GM18520 (cell line): Measurements from ENCODE around the gene TEF.
"Not testable (repeated sequence)": the region's sequence is repeated elsewhere in the genome, so short reads cannot be mapped to it uniquely, and the experiment has no call there.

ENCODE experiments used
- ATAC-seq: cut with Tn5 transposase; IDR thresholded peaks from one replicate; pipeline ENCODE4 v1.9.1; 2021; ENCODE audit not compliant: unreplicated experiment

Gene TEF

DNA sequence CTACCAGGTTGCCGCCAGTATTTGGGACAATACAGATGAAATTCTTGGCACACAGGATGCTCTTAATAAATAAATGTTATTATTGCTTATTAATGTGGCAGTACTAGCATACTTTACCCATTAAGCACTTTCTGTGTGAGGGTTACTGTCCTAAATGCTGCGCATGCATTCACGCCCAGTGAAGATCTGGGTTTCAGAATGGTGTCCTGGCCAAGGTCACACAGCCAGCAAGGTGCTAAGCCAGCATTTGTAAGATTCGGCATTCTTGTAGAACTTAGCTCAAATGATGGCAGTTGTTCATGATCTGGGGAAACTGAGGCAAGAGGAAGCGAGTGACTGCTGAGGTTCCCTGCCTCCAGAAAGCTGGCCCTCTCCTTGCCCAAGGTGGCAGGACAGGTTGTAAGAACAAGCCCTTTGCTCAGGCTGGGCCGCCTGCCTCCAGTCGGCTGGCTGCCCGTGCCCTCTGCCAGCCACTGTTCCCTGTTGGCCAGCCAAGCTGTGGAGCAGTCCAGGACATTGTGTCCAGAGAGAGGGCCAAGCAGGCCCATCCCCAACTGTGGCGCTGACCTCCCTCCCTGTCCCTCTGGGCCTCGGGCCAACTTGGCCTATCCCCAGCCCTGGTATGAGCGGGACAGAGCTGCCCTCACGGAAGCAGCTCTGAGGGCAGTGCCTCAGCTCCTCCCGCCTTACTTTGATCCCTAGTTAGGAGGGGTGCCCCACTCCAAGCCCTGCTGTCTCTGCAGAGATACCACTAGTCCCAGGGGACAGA is 36.1 kb downstream of the TEF start:
- ATAC-seq, result no peak

DNA sequence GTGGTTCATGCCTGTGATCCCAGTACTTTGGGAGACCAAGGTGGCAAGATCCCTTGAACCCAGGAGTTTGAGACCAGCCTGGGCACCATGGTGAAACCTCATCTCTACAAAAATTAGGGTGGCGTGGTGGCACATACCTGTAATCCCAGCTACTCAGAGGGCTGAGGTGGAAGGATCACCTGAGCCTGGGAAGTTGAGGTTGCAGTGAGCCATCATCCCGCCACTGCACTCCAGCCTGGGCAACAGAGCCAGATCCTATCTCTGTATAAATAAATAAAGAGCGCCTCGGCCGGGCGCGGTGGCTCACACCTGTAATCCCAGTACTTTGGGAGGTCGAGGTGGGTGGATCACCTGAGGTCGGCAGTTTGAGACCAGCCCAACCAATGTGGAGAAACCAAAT is 37.0 kb downstream of the TEF start:
- ATAC-seq, result no peak

DNA sequence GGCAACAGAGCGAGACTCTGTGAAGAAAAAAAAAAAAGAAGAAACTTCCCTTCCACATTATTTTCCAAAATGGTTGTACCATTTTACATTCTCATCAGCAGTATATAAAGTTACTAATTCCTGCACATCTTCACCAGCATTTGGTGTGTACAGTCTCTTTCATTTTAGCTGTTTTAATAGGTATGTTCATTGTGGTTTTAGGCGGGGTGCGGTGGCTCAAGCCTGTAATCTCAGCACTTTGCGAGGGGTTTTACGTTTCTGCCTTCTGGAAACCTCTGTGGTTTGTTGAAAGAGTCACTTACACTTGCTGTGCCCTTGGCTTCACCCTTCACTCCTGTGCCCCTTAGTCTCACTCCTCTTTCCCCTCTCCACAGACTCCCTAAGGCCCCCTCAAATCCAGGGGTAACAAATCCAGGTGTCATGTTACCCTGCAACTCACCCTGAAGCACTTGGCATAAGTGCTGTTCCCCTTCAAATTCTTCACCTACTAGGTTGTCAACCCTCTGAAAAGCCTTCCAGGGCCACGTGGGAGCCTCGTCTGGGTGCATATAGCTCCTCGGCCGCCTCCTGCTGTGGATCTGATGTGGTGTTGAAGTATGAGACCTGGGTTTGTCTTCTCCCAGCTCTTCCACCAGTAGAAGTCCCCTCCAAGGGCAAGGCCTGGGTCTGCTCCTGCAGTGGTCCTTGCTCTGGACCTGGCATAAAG is 44.1 kb downstream of the TEF start:
- no peak for ATAC-seq

DNA sequence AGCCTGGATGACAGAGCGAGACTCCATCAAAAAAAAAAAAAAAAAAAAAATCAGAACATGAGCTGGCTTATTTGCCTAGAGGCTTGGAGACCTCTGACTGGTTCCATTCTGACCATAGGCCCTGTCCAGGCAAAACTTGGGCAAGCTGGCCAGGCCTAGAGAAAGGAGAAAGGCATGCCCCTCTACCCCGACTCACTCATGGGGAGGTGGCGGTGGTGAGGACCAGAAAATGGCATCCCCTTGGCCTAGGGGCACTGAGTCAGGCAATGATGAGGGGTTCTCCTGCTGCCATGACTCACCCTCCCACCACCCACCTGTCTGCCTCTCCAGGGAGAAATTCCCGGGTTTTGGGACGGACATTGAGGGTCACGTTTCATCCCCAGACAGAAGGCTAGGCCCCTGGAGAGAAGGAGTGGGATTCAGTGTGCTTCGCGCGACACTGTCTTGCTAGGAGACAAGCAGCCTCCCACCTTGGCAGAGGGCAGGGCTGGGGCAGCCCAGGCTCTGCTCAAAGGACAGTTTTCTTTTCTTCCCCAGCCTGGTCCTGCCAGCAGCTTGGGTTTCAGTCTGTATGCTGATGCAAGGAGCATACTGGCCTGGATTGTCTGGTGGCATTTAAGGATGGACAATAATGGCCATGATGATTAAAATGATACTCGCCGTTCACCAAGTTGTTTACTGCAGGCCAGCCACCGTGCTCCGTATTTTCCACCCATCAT is 47.6 kb downstream of the TEF start:
- no peak for ATAC-seq

DNA sequence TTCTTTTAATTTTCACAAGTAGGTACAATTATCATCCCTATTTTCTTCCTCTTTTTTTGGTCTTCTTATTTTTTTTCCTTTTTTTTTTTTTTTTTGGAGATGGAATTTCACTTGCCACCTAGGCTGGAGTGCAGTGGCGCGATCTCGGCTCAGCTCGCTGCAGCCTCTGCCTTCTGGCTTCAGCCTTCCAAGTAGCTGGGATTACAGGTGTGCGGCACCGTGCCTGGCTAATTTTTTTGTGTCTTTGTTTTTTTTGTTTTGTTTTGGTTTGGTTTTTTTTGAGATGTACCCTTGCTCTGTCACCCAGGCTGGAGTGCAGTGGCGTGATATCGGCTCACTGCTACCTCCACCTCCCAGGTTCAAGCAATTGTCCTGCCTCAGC is 48.2 kb downstream of the TEF start:
- no peak for ATAC-seq

DNA sequence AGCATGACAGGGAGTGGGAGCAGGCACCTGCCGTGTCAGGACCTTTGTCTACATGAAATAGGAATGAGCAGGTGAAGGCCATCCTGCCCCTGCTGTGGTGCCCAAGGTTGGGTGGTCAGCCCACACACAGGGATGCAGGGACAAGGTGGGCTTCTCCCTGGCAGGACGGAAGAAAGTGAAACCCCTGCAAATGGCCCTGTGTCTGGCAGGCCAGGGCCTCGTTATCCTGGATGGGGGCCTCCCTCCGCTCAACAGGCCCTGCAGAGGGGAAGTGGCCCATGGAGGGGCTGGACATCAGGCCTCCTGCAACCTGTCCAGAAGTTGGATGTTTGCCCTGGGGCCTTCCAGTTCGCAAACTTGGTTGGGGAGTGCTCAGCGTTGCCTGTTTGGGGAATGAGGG is 49.9 kb downstream of the TEF start:
- ATAC-seq, result no peak

DNA sequence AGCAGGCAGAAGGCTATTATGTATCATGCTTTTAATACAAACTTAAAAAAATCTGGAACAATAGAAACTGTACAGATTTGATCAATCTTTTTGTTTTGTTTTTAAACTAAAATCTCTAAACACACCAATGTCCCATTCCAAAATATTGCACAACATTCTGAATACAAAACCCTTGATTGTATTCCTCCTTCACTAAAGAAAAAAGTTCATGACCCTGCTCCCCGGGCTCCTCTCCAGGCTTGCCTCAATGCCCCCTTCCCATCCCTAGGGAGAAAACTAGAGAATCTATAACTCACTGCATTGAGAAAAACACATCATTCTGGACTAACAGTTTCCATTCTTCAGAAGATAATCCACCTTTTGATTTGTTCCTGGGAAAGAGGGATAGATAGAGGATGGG is 51.7 kb downstream of the TEF start:
- not testable (repeated sequence) for ATAC-seq

DNA sequence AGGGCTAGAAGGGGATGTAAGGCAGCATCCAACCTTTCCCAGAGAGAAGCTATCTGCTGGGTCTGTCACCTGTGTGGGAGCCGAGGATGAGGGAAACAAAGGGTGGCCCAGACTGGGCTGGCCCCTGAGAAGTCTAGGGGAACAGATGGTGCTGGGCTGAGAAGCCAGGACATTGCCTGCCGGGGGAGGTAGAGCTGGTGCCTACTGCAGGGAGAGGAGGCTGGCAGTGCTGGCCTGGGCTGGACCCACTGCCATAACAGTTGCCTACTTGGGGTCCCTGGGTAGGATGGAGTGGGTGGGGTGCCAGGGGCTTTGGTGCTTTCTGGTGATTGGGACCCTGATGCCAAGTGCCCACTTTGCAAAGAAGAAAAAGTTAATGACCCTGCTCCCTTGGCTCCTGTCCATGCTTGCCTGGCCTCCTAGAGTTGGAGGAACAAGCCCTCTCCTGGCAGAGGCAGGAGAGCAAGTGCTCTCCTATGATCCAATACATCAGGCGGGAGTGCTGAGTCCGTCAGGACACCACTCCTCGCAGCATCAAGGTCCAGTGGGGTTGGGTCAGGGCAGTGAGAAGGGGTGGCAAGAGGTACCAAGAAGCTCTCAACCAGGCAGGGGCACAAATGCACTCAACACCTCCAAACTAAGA is 52.7 kb downstream of the TEF start:
- not testable (repeated sequence) for ATAC-seq

DNA sequence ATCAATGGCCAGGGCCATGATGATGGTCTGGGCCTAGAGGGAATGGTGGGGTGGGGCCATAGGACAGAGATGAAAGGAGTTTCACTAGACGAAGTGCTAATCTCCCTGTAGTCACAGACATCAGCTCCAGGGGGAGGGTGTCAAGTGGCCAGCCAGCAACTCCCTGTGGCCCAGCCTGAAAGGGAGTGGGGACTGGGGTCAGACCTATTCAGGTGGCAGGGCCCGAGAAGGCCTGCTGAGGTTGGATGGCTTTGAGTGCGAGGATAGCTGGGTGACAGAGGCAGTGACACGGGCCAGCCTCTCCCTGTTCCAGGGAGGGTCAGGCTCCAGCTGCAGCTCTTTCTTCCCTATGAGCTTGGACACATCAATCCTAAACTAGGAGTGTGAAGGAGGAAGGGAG is 53.8 kb downstream of the TEF start:
- ATAC-seq, result no peak

DNA sequence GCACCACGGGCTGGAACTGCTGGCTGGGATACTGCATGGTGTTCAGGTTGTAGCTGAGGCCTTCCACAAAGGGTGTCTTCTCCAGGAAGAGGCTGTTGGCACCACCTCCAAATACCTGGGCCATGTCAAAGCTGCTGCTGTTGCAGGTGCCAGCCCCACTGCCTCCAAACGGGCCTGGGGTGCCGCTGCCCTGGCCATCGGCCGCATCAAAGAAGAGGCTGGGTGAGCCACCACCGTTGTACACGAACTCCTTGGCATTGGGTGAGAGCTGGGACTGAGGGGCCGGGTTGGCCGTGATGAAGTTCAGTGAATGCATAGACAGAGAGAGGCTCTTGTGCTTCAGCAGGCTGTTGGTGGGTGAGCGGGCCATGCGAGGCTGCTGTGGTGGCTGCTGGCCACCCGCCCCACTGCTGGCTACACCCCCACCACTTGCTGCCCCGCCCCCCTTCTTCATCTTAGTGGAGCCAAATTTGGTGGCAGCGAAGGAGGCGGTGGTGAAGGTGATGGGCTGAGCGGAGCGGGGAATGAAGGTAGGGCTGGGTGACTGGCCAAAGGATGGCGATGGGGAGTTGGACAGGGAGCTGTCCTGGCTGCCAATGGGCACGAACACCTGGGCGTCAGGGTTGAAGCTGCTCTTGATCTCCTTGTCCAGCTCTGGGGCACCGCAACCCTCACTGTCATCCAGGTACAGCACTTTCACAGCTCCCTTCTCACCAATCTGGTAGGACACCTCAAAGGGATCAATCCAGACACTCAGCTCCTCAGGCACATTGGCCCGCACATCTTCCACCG is 54.8 kb downstream of the TEF start:
- no peak for ATAC-seq

DNA sequence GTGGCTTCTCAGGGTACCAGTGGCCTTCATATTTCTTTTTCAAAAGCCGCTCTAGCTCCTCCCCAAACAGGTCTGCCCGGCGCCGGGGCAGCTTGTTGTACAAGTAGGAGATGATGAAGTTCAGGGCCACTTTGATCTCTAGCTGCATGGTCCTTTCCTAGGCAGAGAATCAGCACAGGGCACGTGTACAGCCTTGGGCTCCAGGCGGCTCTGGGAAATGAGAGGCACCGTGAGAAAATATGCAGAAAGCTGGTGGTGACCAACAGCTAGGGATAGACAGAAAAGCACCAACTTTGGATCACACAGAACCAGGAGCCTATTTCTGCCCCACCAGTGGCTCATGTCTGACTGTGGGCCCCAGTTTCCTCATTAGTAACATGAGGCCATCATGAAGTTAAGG is 55.5 kb downstream of the TEF start:
- ATAC-seq, result no peak

DNA sequence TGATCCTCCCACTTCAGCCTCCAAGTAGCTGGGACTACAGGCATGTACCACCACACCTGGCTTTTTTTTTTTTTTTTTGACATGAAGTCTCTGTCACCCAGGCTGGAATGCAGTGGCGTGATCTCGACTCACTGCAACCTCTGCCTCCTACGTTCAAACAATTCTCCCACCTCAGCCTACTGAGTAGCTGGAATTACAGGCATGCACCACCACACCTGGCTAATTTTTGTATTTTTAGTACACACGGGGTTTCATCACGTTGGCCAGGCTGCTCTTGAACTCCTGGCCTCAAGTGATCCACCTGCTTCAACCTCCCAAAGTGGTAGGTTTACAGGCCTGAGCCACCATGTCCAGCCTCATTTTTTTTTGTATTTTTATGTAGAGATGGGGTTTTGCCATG is 58.8 kb downstream of the TEF start:
- not testable (repeated sequence) for ATAC-seq

DNA sequence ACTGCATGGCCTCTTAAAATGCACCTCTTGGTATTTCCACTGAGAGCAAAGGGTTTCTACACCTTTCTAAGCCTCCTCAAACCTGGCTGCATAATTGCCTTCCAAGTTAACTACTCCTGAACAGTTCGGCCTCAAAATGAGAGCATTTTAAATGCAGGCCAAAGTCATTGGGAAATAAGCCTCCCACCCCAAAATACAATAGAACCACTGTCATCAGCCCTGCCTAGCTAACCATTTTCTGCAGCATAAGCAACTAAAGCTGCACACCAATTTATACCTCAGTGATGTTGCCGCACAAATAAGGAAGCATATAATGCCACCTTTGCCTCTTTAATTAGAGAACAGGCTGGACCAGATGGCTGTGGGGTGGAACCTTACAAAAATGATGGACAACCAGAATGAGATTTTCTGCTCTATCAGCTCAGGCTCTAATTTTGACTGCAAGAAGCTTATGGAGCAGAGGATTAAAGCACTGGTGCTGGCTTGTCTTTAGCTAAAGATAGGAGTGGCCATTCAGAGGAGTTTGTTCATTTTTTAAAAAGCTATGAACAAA is 60.6 kb downstream of the TEF start:
- ATAC-seq, result no peak

DNA sequence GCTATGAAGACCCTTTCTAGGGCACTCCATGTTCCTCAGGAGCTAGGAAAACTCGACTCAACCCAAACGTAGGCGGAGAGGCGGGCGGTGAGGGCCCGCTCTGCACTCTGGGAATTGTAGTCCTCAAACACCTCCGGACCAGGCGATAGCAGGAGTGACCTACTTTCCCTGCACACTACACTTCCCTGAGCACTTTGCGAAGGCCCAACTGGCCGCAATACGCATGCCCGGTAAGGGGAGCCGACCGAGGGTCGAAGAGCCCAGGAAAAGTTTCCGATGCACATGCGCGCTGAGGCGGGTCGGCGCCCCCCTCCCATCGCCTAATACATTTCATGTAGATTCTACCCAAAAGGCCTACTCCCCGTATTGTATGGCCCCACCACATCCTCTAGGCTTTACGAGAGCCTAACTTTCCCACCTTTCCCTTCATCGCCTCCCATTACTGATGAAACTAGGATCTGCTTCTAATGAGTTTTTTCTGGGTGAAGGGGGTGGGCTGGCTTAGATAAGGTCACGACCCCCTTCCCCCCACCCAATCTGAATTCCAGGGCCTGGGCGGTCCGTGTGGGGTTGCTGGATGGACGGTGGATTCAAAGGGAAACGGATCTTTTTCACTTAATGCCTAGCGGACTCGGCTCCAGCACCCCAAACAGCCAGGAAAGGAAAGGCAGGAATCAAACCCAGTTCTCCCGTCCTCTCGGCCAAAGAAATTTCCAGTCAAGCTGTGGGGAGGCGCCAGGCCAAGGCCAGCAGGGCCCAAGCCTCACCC is 62.8 kb downstream of the TEF start:
- ATAC-seq, result peak; percentile 38

DNA sequence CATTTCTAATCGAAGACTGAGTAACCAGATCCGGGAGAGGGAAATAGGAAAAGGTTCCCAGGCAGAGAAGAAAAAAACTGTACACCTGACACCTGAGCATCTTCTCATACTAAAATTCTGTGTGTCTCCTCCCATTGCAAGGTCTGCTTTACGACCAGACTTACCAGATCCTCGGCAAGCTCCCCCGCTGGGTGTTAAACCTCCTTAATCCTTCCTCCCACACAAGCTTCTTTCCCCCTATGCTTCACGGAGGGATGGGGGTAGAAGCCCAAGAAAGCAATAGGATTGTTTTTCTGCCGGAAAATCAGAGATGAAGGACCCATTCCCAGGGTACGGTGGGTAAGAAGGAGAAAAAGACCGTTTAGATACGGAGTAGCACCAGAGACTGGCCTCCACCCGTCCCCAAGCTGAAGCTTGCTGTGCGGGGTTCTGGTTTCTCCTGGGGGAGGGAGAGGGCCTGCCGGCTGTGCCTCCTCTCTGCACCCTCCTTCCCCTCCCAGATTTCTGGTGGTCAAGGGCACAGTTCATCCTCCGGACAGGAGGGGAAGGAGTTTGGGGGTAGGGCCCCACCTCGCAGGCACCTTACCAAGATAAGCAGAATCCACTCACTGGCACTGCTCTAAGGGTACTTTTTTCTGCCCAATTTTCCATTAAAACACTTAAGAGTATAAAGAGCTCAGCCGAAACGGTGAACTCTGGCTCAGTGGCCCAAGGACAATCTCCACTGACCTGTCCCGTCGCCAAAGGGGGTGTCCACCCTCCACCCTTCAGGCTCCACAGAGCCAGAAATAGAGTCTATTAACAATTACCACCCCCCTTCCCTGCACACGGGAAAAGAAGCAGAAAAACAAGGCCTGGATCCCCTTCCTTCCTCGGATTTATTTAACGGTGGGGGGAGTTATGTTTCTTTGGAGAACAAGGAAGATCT is 63.7 kb downstream of the TEF start:
- no peak for ATAC-seq

DNA sequence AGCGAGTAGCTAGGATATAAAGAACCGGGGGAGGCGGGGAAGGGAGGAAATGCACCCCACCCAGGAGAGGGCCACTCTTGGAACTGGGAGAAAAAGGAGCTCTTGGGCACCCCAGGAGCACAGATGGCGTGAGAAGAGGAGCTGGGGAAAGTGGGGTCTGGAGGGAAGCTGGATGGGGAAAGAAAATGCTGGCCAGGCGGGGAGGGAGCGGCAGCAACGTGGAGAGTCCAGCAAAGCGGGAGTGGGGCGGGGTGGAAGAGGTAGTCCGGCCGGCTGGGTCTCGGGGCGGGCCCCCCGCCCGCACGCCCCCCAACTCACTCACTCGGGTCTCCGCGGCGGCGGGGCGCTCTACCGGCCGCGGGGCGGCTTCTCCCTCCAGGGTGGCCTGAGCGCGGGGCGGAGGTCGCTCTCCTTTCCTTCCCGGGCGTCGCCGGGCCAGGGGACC is 64.3 kb downstream of the TEF start:
- no peak for ATAC-seq

DNA sequence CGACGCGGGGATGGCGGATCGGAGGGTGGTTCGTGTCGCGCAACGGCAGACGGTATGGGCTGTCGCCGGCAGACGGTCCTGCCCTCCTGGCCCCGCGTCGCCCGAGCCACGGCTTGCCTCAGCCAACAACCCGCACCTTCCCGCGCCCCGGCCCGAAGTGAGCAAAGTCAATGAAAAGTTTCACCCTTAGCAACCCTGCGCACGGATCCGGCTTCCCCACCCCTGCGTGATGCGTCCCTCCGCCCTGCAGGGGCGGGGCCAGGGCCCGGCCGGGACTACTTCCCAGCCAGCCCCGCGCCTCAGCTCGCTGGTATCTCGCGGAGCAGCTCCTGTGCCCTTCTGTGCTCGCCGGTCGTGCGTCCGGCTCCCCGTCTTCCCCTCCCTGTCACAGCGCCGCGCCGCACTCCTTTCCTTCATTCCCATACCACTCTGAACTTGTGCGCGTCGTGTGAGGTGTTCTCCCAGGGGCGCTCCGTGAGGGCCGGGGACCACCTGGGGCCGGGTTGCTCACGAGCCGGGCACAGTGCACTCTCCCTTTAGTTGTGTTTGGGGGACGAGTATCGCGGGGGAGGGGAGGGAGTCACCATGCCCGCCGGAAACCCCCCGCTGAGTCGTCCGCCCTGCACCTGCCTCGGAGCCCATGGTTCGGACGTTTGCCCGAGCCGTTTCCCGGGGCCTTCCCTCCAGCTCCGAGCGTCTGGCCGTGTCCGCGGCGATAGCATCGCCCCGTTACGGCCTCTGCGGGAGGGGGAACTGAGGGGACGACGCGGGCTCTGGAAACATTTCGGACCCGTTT is 65.1 kb downstream of the TEF start, which contains the start of gene TOB2:
Gene TOB2, minus strand, starts transcription at position 163 of the 796 bp plus-strand sequence. CDS start 9,456 bp downstream, outside the sequence.
- peak; percentile 46 for ATAC-seq
